IgD-negative memory B cell (primary cell): Measurements from ENCODE around the gene CEMIP2. TPM values are rescaled to one million over a fixed set of nuclear protein-coding genes. Genes with fewer than 3 reads are reported as not detected.

Source experiments
- H3K27ac Mint-ChIP-seq, 3 donors: one replicate each; pipeline ENCODE4 v1.8.0; 2020 to 2022; ENCODE audit warnings: mild to moderate bottlenecking in 3 of 3, mixed read lengths in 3 of 3, moderate library complexity in 1 of 3
- H3K27me3 Mint-ChIP-seq: one replicate; pipeline ENCODE4 v1.8.0; 2021; ENCODE audit warnings: mixed read lengths
- H3K36me3 Mint-ChIP-seq: one replicate; pipeline ENCODE4 v1.8.0; 2020; ENCODE audit warnings: mild to moderate bottlenecking, mixed read lengths
- H3K4me1 Mint-ChIP-seq, 3 donors: one replicate each; pipeline ENCODE4 v1.8.0; 2020 to 2022; ENCODE audit warnings: mixed read lengths in 3 of 3, mild to moderate bottlenecking in 1 of 3
- H3K4me3 Mint-ChIP-seq, 4 donors: one replicate each; pipeline ENCODE4 v1.8.0; 2020 to 2022; ENCODE audit warnings: mild to moderate bottlenecking in 4 of 4, mixed read lengths in 4 of 4, moderate library complexity in 3 of 4
- H3K9me3 Mint-ChIP-seq, 3 donors: one replicate each; pipeline ENCODE4 v1.8.0; 2020 to 2021; ENCODE audit warnings: mixed read lengths in 3 of 3, mild to moderate bottlenecking in 1 of 3
- polyA plus RNA-seq: library from polyadenylated mRNA; unstranded; fragments of 300-500 nt; fragmentation: Illumina TruSeq; gene quantifications from one replicate; pipeline ENCODE4 v1.2.3, GENCODE V29; 2021

CEMIP2 gene
- polyA plus RNA-seq, 1 donor from 2014 or later, result 7.3 TPM

GRCh38 chr9:71790296-71790695 lies 22.0 kb upstream of the CEMIP2 start:
- Mint-ChIP-seq H3K9me3 (peaks cover 0 to 4% (median 0%) of the 10 kb centered on the region in 3 donors), H3K36me3 (peaks cover 2% of the 10 kb centered on the region), H3K27ac (no peak overlapping the region), H3K4me3 (no peak overlapping the region), H3K27me3 (peaks cover 1% of the 10 kb centered on the region), H3K4me1 (peaks cover 27 to 31% (median 28%) of the 10 kb centered on the region in 3 donors)

- no peaks in the 10 kb centered on the region for H3K9me3 Mint-ChIP-seq
- peak overlapping the region; percentile 54 to 92 (median 78) for H3K4me3 Mint-ChIP-seq
- peaks cover 24 to 38% (median 30%) of the 10 kb centered on the region in 3 donors for H3K4me1 Mint-ChIP-seq
- H3K36me3 Mint-ChIP-seq, result peaks cover 2% of the 10 kb centered on the region
- peak overlapping the region; percentile 70 to 96 (median 92) for H3K27ac Mint-ChIP-seq
- H3K27me3 Mint-ChIP-seq, result no peaks in the 10 kb centered on the region
Measured at GRCh38 chr9:71783120-71783523, 14.8 kb upstream of the CEMIP2 start.

GRCh38 chr9:71781391-71781790 lies 13.1 kb upstream of the CEMIP2 start:
- peaks cover 2% of the 10 kb centered on the region for H3K36me3 Mint-ChIP-seq
- H3K4me1 Mint-ChIP-seq, result peaks cover 22 to 36% (median 32%) of the 10 kb centered on the region in 3 donors
- H3K4me3 Mint-ChIP-seq, result peak overlapping the region in 1 of 4 donors; percentile 7
- H3K27ac Mint-ChIP-seq, result peak overlapping the region; percentile 70 to 96 (median 92)
- H3K9me3 Mint-ChIP-seq, result no peaks in the 10 kb centered on the region
- no peaks in the 10 kb centered on the region for H3K27me3 Mint-ChIP-seq

- Mint-ChIP-seq H3K4me3 (no peak overlapping the region), H3K27me3 (no peaks in the 10 kb centered on the region), H3K9me3 (no peaks in the 10 kb centered on the region), H3K4me1 (peaks cover 22 to 36% (median 32%) of the 10 kb centered on the region in 3 donors), H3K27ac (peak overlapping the region in 2 of 3 donors; percentile 70 to 92), H3K36me3 (peaks cover 2% of the 10 kb centered on the region)
Measured at GRCh38 chr9:71780953-71781352, 12.6 kb upstream of the CEMIP2 start.

- no peak overlapping the region for H3K4me3 Mint-ChIP-seq
- H3K9me3 Mint-ChIP-seq, result no peaks in the 10 kb centered on the region
- H3K4me1 Mint-ChIP-seq, result peaks cover 16 to 31% (median 20%) of the 10 kb centered on the region in 3 donors
- H3K27ac Mint-ChIP-seq, result peak overlapping the region in 1 of 3 donors; percentile 53
- no peaks in the 10 kb centered on the region for H3K27me3 Mint-ChIP-seq
- H3K36me3 Mint-ChIP-seq, result no peaks in the 10 kb centered on the region
Measured at GRCh38 chr9:71778085-71778484, 9.8 kb upstream of the CEMIP2 start.

- Mint-ChIP-seq H3K4me1 (peaks cover 10 to 11% (median 11%) of the 10 kb centered on the region in 3 donors), H3K9me3 (no peaks in the 10 kb centered on the region), H3K4me3 (no peak overlapping the region), H3K36me3 (no peaks in the 10 kb centered on the region), H3K27ac (no peak overlapping the region), H3K27me3 (no peaks in the 10 kb centered on the region)
Measured at GRCh38 chr9:71774920-71775319, 6.6 kb upstream of the CEMIP2 start.

GRCh38 chr9:71772726-71773125 lies 4.4 kb upstream of the CEMIP2 start:
- H3K9me3 Mint-ChIP-seq, result no peaks in the 10 kb centered on the region
- no peaks in the 10 kb centered on the region for H3K27me3 Mint-ChIP-seq
- peak overlapping the region in 1 of 4 donors; percentile 27 for H3K4me3 Mint-ChIP-seq
- H3K27ac Mint-ChIP-seq, result no peak overlapping the region
- H3K36me3 Mint-ChIP-seq, result no peaks in the 10 kb centered on the region
- H3K4me1 Mint-ChIP-seq, result peaks cover 4 to 11% (median 9%) of the 10 kb centered on the region in 3 donors

GRCh38 chr9:71770170-71770569 lies 1.9 kb upstream of the CEMIP2 start:
- H3K4me3 Mint-ChIP-seq, result peak overlapping the region; percentile 92 to 99 (median 98)
- H3K27me3 Mint-ChIP-seq, result no peaks in the 10 kb centered on the region
- peak overlapping the region in 2 of 3 donors; percentile 95 to 96 for H3K27ac Mint-ChIP-seq
- H3K36me3 Mint-ChIP-seq, result no peaks in the 10 kb centered on the region
- no peaks in the 10 kb centered on the region for H3K9me3 Mint-ChIP-seq
- peaks cover 23 to 29% (median 24%) of the 10 kb centered on the region in 3 donors for H3K4me1 Mint-ChIP-seq

GRCh38 chr9:71769175-71770161 lies 1.2 kb upstream of the CEMIP2 start:
- H3K4me3 Mint-ChIP-seq, result peak overlapping the region; percentile 92 to 99 (median 98)
- no peaks in the 10 kb centered on the region for H3K9me3 Mint-ChIP-seq
- H3K4me1 Mint-ChIP-seq, result peaks cover 28 to 31% (median 29%) of the 10 kb centered on the region in 3 donors
- no peaks in the 10 kb centered on the region for H3K36me3 Mint-ChIP-seq
- no peaks in the 10 kb centered on the region for H3K27me3 Mint-ChIP-seq
- peak overlapping the region; percentile 95 to 98 (median 96) for H3K27ac Mint-ChIP-seq

- Mint-ChIP-seq H3K9me3 (no peaks in the 10 kb centered on the region), H3K4me3 (peak overlapping the region; percentile 93 to 99 (median 96)), H3K27ac (peak overlapping the region; percentile 85 to 92 (median 90)), H3K27me3 (no peaks in the 10 kb centered on the region), H3K36me3 (no peaks in the 10 kb centered on the region), H3K4me1 (peaks cover 33 to 43% (median 41%) of the 10 kb centered on the region in 3 donors)
Measured at GRCh38 chr9:71767776-71768321, 464 bp downstream of the CEMIP2 start.

- Mint-ChIP-seq H3K36me3 (no peaks in the 10 kb centered on the region), H3K27ac (peak overlapping the region; percentile 85 to 92 (median 90)), H3K27me3 (no peaks in the 10 kb centered on the region), H3K4me1 (peaks cover 35 to 43% (median 42%) of the 10 kb centered on the region in 3 donors), H3K4me3 (peak overlapping the region; percentile 93 to 99 (median 96)), H3K9me3 (no peaks in the 10 kb centered on the region)
Measured at GRCh38 chr9:71767163-71767775, 1.0 kb downstream of the CEMIP2 start.

GRCh38 chr9:71766663-71767062 lies 1.6 kb downstream of the CEMIP2 start:
- Mint-ChIP-seq H3K4me3 (peak overlapping the region; percentile 93 to 99 (median 96)), H3K4me1 (peaks cover 40 to 48% (median 43%) of the 10 kb centered on the region in 3 donors), H3K36me3 (no peaks in the 10 kb centered on the region), H3K27me3 (no peaks in the 10 kb centered on the region), H3K27ac (peak overlapping the region; percentile 72 to 92 (median 90)), H3K9me3 (no peaks in the 10 kb centered on the region)

- peak overlapping the region in 1 of 3 donors; percentile 0 for H3K27ac Mint-ChIP-seq
- H3K4me3 Mint-ChIP-seq, result peak overlapping the region in 2 of 4 donors; percentile 4 to 53
- no peaks in the 10 kb centered on the region for H3K27me3 Mint-ChIP-seq
- no peaks in the 10 kb centered on the region for H3K36me3 Mint-ChIP-seq
- H3K9me3 Mint-ChIP-seq, result no peaks in the 10 kb centered on the region
- peaks cover 40 to 58% (median 49%) of the 10 kb centered on the region in 3 donors for H3K4me1 Mint-ChIP-seq
Measured at GRCh38 chr9:71765693-71766092, 2.6 kb downstream of the CEMIP2 start.

GRCh38 chr9:71764891-71765290 lies 3.4 kb downstream of the CEMIP2 start:
- H3K4me3 Mint-ChIP-seq, result peak overlapping the region in 1 of 4 donors; percentile 53
- no peak overlapping the region for H3K27ac Mint-ChIP-seq
- H3K9me3 Mint-ChIP-seq, result no peaks in the 10 kb centered on the region
- H3K4me1 Mint-ChIP-seq, result peaks cover 37 to 59% (median 50%) of the 10 kb centered on the region in 3 donors
- no peaks in the 10 kb centered on the region for H3K27me3 Mint-ChIP-seq
- no peaks in the 10 kb centered on the region for H3K36me3 Mint-ChIP-seq
